K562 (cell line): ENCODE measurements around the gene ZNF519.

Source experiments
- CHD2 ChIP-seq: IDR thresholded peaks from 2 replicates; pipeline ENCODE4 v1.6.1; 2011; ENCODE audit warnings: low read depth, low read length
- OTX1 ChIP-seq: fragments of 450-650 bp; formaldehyde crosslinking; IDR thresholded peaks from 2 replicates; pipeline ENCODE4 v1.4.0; 2022; ENCODE audit warnings: mild to moderate bottlenecking
- REST ChIP-seq, 2 experiments: fragments of 450-650 bp; formaldehyde crosslinking in 1 of 2; IDR thresholded peaks; 2 replicates each; pipeline versions ENCODE4 v1.4.0 to v1.6.1; 2014 to 2020; ENCODE audit warnings: mild to moderate bottlenecking in 2 of 2, borderline replicate concordance in 1 of 2, low read depth in 1 of 2
- SNAPC5 ChIP-seq: fragments of 250-450 bp; sonication (Bioruptor Pico); IDR thresholded peaks from 2 replicates; pipeline ENCODE4 v1.8.0; 2021; ENCODE audit warnings: moderate library complexity, mild to moderate bottlenecking, inconsistent platforms
- TBP ChIP-seq: optimal IDR thresholded peaks from 2 replicates; pipeline ENCODE3; 2011; ENCODE audit warnings: low read depth, low read length, improper control_type of control experiment
- TCF7 ChIP-seq: sonication (generic); IDR thresholded peaks from 2 replicates; pipeline ENCODE4 v1.6.1; 2016; ENCODE audit warnings: antibody characterized with exemption, borderline replicate concordance
- ZNF384 ChIP-seq: IDR thresholded peaks from 2 replicates; pipeline ENCODE4 v1.6.1; 2012; ENCODE audit warnings: low read depth, low read length, improper control_type of control experiment
- TF ChIP-seq, protein P1 (sequence below): fragments of 450-650 bp; formaldehyde crosslinking; IDR thresholded peaks from 2 replicates; pipeline ENCODE4 v1.4.0; 2020; ENCODE audit warnings: mild to moderate bottlenecking, moderate library complexity

DNA sequence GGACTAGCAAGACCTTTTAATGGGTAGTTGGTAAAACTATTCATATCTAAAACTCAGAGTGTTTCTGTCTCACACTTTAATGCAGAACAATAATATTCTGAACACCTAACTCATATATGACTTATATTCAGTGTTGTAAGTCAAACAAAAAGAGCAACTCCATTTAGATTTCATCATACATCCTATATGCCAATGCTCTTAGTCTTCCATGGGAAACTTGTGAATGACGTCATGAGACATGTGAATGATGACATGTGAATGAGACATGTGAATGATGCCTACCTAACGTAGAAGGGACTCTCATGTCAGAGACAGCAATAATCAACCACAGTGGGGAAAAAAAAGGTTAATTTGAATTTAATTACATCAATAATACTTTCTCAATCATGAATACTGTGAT, 28.0 kb downstream of the ZNF519 start:
- no peak for TF ChIP-seq REST (IDR thresholded peaks at IDR 0.05; ENCODE audit: borderline replicate concordance)
- TF ChIP-seq REST (CRISPR knock-in tag; IDR thresholded peaks at IDR 0.05; ENCODE audit: low read depth) = no peak
- no peak for TF ChIP-seq TBP
- TF ChIP-seq, protein P1, sequence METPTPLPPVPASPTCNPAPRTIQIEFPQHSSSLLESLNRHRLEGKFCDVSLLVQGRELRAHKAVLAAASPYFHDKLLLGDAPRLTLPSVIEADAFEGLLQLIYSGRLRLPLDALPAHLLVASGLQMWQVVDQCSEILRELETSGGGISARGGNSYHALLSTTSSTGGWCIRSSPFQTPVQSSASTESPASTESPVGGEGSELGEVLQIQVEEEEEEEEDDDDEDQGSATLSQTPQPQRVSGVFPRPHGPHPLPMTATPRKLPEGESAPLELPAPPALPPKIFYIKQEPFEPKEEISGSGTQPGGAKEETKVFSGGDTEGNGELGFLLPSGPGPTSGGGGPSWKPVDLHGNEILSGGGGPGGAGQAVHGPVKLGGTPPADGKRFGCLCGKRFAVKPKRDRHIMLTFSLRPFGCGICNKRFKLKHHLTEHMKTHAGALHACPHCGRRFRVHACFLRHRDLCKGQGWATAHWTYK (CRISPR knock-in tag) = no peak
- no peak for TF ChIP-seq CHD2
- no peak for TF ChIP-seq ZNF384
- no peak for TF ChIP-seq OTX1 (CRISPR knock-in tag)
- no peak for TF ChIP-seq TCF7
- TF ChIP-seq SNAPC5 (CRISPR knock-in tag) = no peak
